ENCODE measurements around the gene WNT11. TPM values are rescaled to one million over a fixed set of nuclear protein-coding genes. Genes with fewer than 3 reads are reported as not detected.

The WNT11 gene
- total RNA-seq, 1 experiment from 2014 or later, result not detected

- no peak overlapping the region for H2BK12ac ChIP-seq (ENCODE audit: insufficient read length, low read depth, low read length)
- H3K56ac ChIP-seq (ENCODE audit: insufficient read length, low read depth, low read length), result no peak overlapping the region
- no peak for DNase-seq
- no peaks in the 10 kb centered on the region for H3K79me2 ChIP-seq (ENCODE audit: insufficient read depth, low read length)
- no peak overlapping the region for H4K5ac ChIP-seq (ENCODE audit: insufficient read length, low read depth, low read length)
- no peak overlapping the region for H2BK15ac ChIP-seq (ENCODE audit: low read depth, low read length)
- no peak overlapping the region for H3K27ac ChIP-seq (ENCODE audit: insufficient read length, low read depth, low read length)
- no peak overlapping the region for H3K14ac ChIP-seq (ENCODE audit: insufficient read depth, low read length)
- H4K20me1 ChIP-seq (ENCODE audit: control insufficient read depth, insufficient read depth, insufficient read length), result no peaks in the 10 kb centered on the region
- Mint-ChIP-seq H3K36me3 (ENCODE audit: insufficient read depth in 1 of 3, low read depth in 3 of 3) (no peaks in the 10 kb centered on the region; a peak in 1 of 7 replicates), H3K9me3 (no peaks in the 10 kb centered on the region), H3K27ac (no peak overlapping the region), H3K4me3 (no peak overlapping the region; a peak in 1 of 5 replicates), H3K4me1 (peaks cover 19% of the 10 kb centered on the region in 2 experiments), H3K27me3 (ENCODE audit: low read depth) (peaks cover 39% of the 10 kb centered on the region)
- no peak overlapping the region for H4K91ac ChIP-seq (ENCODE audit: insufficient read length, low read depth, low read length)
- H2BK20ac ChIP-seq (ENCODE audit: low read depth, low read length, poor library complexity, severe bottlenecking), result no peak overlapping the region
- TF ChIP-seq, protein P1, sequence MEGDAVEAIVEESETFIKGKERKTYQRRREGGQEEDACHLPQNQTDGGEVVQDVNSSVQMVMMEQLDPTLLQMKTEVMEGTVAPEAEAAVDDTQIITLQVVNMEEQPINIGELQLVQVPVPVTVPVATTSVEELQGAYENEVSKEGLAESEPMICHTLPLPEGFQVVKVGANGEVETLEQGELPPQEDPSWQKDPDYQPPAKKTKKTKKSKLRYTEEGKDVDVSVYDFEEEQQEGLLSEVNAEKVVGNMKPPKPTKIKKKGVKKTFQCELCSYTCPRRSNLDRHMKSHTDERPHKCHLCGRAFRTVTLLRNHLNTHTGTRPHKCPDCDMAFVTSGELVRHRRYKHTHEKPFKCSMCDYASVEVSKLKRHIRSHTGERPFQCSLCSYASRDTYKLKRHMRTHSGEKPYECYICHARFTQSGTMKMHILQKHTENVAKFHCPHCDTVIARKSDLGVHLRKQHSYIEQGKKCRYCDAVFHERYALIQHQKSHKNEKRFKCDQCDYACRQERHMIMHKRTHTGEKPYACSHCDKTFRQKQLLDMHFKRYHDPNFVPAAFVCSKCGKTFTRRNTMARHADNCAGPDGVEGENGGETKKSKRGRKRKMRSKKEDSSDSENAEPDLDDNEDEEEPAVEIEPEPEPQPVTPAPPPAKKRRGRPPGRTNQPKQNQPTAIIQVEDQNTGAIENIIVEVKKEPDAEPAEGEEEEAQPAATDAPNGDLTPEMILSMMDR (conservative IDR thresholded peaks at IDR 0.05), result no peak
- no peak overlapping the region for H3K18ac ChIP-seq (ENCODE audit: insufficient read length, low read depth, low read length)
- no peak overlapping the region for H2AFZ ChIP-seq (ENCODE audit: low read length)
- no peak overlapping the region for H3T11ph ChIP-seq (ENCODE audit: low read length)
- H3K4me1 ChIP-seq (ENCODE audit: insufficient read depth, low read length), result peaks cover 3% of the 10 kb centered on the region; the same call in 1 of the 2 replicates
- no peak overlapping the region for H2BK120ac ChIP-seq (ENCODE audit: low read depth, low read length, poor library complexity, severe bottlenecking)
- no peak overlapping the region for H4K8ac ChIP-seq (replicated peaks; ENCODE audit: insufficient read length, low read depth, low read length)
- no peak overlapping the region for H2AK5ac ChIP-seq (ENCODE audit: insufficient read length, low read length)
- no peak overlapping the region for H2BK5ac ChIP-seq (ENCODE audit: insufficient read length, low read length)
- H3K4ac ChIP-seq (ENCODE audit: low read depth, low read length), result no peak overlapping the region
- no peaks in the 10 kb centered on the region for H3K9me3 ChIP-seq (ENCODE audit: control insufficient read depth, low read depth, low read length)
- H3K4me2 ChIP-seq (ENCODE audit: insufficient read depth, insufficient read length, low read length), result no peak overlapping the region
- no peaks in the 10 kb centered on the region; the same call in 1 of the 2 replicates for H3K27me3 ChIP-seq (ENCODE audit: insufficient read depth, low read length)
- H3K79me1 ChIP-seq (ENCODE audit: insufficient read depth, low read depth, low read length, poor library complexity, severe bottlenecking), result no peaks in the 10 kb centered on the region
- H3K23ac ChIP-seq (ENCODE audit: insufficient read length, low read depth, low read length), result no peak overlapping the region
- no peak overlapping the region for H3K9ac ChIP-seq (ENCODE audit: extremely low read depth, insufficient read length, low read length)
- H3K23me2 ChIP-seq (ENCODE audit: insufficient read length, low read depth, low read length, poor library complexity, severe bottlenecking), result no peaks in the 10 kb centered on the region
- no CpG with 5 or more reads among the region's 4 CpGs for WGBS (ENCODE audit: extremely low coverage, insufficient read length, low lambda C conversion rate)
These were observed 38.1 kb upstream of the WNT11 start for GRCh38 chr11:76244316-76244851.
